ENCODE measurements around the gene MSI2. TPM values are rescaled to one million over a fixed set of nuclear protein-coding genes. Genes with fewer than 3 reads are reported as not detected.
A peak's percentile ranks its signal among the peaks of the same experiment; 100 is the strongest.

The MSI2 gene
- total and polyA plus RNA-seq, 7 donors: 37.6 to 133 (median 87.1) TPM

- intact Hi-C loops (cut with DNase I): no loop called here
- 91 to 94% (median 92%) methylated on average over 4 of the region's 4 CpGs for WGBS, 3 donors
Observed at GRCh38 chr17:57404073-57404472, 147.8 kb downstream of the MSI2 start.

GRCh38 chr17:57404795-57405490, 148.6 kb downstream of the MSI2 start:
- H3K27ac ChIP-seq: peak overlapping the region; percentile 72
- DNase-seq (no peak), ATAC-seq (peak in 2 of 4 donors; percentile 27 to 56)
- no peaks in the 10 kb centered on the region for H3K9me3 ChIP-seq
- no peak for TF ChIP-seq CTCF (IDR thresholded peaks at IDR 0.05)
- no peaks in the 10 kb centered on the region for H3K36me3 ChIP-seq (ENCODE audit: insufficient read depth in 1 of 2, low read depth in 1 of 2)
- 51 to 64% (median 62%) methylated on average over 6 of the region's 6 CpGs for WGBS, 3 donors
- peaks cover 65% of the 10 kb centered on the region for H3K4me1 ChIP-seq
- intact Hi-C loops (cut with DNase I): no loop called here
- no peak overlapping the region for H3K4me3 ChIP-seq
- no peaks in the 10 kb centered on the region for H3K27me3 ChIP-seq (ENCODE audit: insufficient read depth in 3 of 3, low read length in 2 of 3)

More at GRCh38 chr17:57404073-57404472, 147.8 kb downstream of the MSI2 start:
- Histone ChIP-seq H3K9me3 (no peaks in the 10 kb centered on the region), H3K27ac (peak overlapping the region; percentile 72), H3K4me1 (peaks cover 65% of the 10 kb centered on the region), H3K27me3 (ENCODE audit: insufficient read depth in 3 of 3, low read length in 2 of 3) (no peaks in the 10 kb centered on the region), H3K4me3 (no peak overlapping the region), H3K36me3 (ENCODE audit: insufficient read depth in 1 of 2, low read depth in 1 of 2) (no peaks in the 10 kb centered on the region)
- no peak for TF ChIP-seq CTCF (IDR thresholded peaks at IDR 0.05)
- ATAC-seq: no peak
- DNase-seq: no peak

DNA sequence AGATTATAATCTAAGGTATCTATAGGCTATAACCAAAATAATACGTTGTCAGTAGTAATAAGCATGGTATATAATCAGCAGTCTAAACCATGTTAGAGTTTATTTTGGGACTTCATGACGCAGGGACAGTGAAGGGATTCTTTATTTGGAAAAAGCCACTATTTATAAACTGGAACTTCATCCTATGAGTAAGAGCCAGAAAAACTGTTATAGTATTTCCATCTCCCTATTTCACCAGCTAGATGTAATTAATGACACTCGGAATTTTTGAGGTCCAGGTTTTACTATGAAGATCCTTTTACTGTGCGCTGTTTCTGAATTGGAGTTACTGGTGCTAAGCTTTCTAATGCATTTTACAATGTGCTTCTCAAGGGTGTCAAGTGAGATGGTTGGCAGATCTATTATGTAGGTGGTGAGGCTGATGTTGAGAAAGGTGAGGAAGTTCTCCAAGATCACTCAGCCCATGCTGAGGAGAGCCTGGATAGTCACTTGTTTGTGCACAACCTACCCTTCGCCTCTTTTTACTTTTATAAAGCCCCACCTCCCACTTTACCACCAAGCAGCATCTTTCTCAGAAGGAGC, 149.3 kb downstream of the MSI2 start:
- Histone ChIP-seq H3K4me3 (no peak overlapping the region), H3K9me3 (no peaks in the 10 kb centered on the region), H3K36me3 (ENCODE audit: insufficient read depth in 1 of 2, low read depth in 1 of 2) (no peaks in the 10 kb centered on the region), H3K27me3 (ENCODE audit: insufficient read depth in 3 of 3, low read length in 2 of 3) (no peaks in the 10 kb centered on the region), H3K27ac (peak overlapping the region; percentile 72), H3K4me1 (peaks cover 65% of the 10 kb centered on the region)
- peak; percentile 73 to 89 (median 80) for ATAC-seq
- intact Hi-C loops (cut with DNase I): no loop called here
- 36 to 50% (median 36%) methylated on average over 5 of the region's 5 CpGs for WGBS, 3 donors
- no peak for TF ChIP-seq CTCF (IDR thresholded peaks at IDR 0.05)
- no peak for DNase-seq

DNA sequence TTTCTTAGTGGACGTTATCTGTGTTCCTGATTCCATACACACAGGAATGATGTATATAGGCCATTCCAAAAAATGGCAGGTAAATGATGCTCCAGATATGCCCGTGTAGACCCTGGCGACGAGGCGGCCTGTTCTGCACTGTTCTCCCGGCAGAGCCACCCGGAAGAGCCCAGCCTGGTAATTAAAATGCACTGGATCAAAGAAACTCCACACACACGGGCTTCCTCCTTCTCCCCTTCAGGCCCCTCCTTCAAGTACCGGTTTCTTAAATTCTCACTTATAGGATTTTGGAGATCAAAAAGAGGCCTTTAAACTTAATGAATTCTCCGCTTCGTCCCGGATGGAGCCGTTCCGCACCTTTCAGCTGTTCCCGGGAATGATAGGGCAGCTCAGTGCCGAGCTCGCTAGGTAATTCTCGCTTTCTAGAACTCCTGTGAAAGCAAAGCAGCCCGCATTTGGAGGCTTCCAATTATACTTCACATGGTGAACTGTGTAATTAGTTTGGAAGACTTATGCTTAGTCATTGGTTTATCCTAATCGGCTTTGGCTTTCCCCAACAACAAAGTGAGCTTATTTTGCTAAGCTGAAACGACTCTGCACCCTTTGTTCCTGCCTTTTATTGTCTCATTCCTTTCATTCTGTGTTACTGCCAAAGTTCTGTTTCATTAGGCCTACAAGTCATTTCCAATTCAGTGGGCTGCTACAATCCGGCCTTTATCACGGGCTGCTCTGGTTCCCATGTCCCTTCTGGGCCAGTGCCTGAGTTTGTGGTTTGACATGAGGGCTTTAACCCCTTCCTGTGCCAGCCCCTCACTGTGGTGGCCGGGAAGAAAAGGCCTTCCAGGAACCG, 150.0 kb downstream of the MSI2 start:
- peak overlapping the region; percentile 72 for H3K27ac ChIP-seq
- no peaks in the 10 kb centered on the region for H3K27me3 ChIP-seq (ENCODE audit: insufficient read depth in 3 of 3, low read length in 2 of 3)
- no peaks in the 10 kb centered on the region for H3K36me3 ChIP-seq (ENCODE audit: insufficient read depth in 1 of 2, low read depth in 1 of 2)
- H3K4me3 ChIP-seq: no peak overlapping the region
- H3K9me3 ChIP-seq: no peaks in the 10 kb centered on the region
- intact Hi-C loops (cut with DNase I): no loop called here
- no peak for ATAC-seq
- TF ChIP-seq CTCF (IDR thresholded peaks at IDR 0.05): no peak
- no peak for DNase-seq
- WGBS, 3 donors: 59 to 71% (median 59%) methylated on average over 25 of the region's 25 CpGs
- H3K4me1 ChIP-seq: peaks cover 65% of the 10 kb centered on the region

All from psoas muscle (tissue), 8 donors.